GM23338 (cell line): ENCODE measurements around the gene RNF225. TPM values are rescaled to one million over a fixed set of nuclear protein-coding genes. Genes with fewer than 3 reads are reported as not detected.

Experiments used
- ATAC-seq: fragments of 200-7000 bp; cut with Tn5 transposase; 3 replicates; pipeline ENCODE4 v1.9.1; 2020
- DNase-seq: peaks from one replicate; pipeline ENCODE4 v3.0.0-alpha.2; 2015; ENCODE audit warnings: low spot score
- H2AFZ ChIP-seq: fragments of 200-600 bp; sonication (generic); 2 replicates; pipeline ENCODE4 v1.8.0; 2016; ENCODE audit warnings: antibody characterized with exemption, mild to moderate bottlenecking, moderate library complexity
- H3F3A ChIP-seq: fragments of 200-600 bp; sonication (generic); replicated peaks from 2 replicates; pipeline ENCODE4 v1.8.0; 2017; ENCODE audit warnings: antibody characterized with exemption, mixed run types, low read depth
- H3K27ac ChIP-seq: fragments of 200-600 bp; sonication (generic); 2 replicates; pipeline ENCODE4 v1.6.1; 2016; ENCODE audit warnings: low read depth
- H3K27me3 ChIP-seq: fragments of 200-600 bp; sonication (generic); 2 replicates; pipeline ENCODE4 v1.8.0; 2016; ENCODE audit warnings: mild to moderate bottlenecking, mixed run types, moderate library complexity; ENCODE audit not compliant: insufficient read depth
- H3K36me3 ChIP-seq: fragments of 200-600 bp; sonication (generic); 2 replicates; pipeline ENCODE4 v1.8.0; 2016; ENCODE audit warnings: mild to moderate bottlenecking; ENCODE audit not compliant: insufficient read depth
- H3K4me1 ChIP-seq: fragments of 200-600 bp; sonication (generic); 2 replicates; pipeline ENCODE4 v1.8.0; 2016; ENCODE audit warnings: mild to moderate bottlenecking, moderate library complexity; ENCODE audit not compliant: insufficient read depth
- H3K4me2 ChIP-seq: fragments of 200-600 bp; sonication (generic); 2 replicates; pipeline ENCODE4 v1.7.1; 2017; ENCODE audit warnings: mixed run types
- H3K4me3 ChIP-seq: fragments of 200-600 bp; sonication (generic); 2 replicates; pipeline ENCODE4 v1.6.1; 2016; ENCODE audit warnings: mixed run types
- H3K79me2 ChIP-seq: fragments of 200-600 bp; sonication (generic); replicated peaks from 2 replicates; pipeline ENCODE4 v1.8.0; 2017; ENCODE audit warnings: mild to moderate bottlenecking; ENCODE audit not compliant: insufficient read depth
- H3K9me2 ChIP-seq: fragments of 200-600 bp; sonication (generic); 2 replicates; pipeline ENCODE4 v1.8.0; 2017; ENCODE audit not compliant: insufficient read depth
- H4K20me1 ChIP-seq: fragments of 200-600 bp; sonication (generic); replicated peaks from 2 replicates; pipeline ENCODE4 v1.8.0; 2017; ENCODE audit warnings: mild to moderate bottlenecking; ENCODE audit not compliant: insufficient read depth
- H3K27ac Mint-ChIP-seq: 2 replicates; pipeline ENCODE4 v1.8.0; 2020; ENCODE audit warnings: inconsistent platforms, mild to moderate bottlenecking, moderate library complexity, mixed read lengths
- H3K27me3 Mint-ChIP-seq: 3 replicates; pipeline ENCODE4 v1.8.0; 2022; ENCODE audit warnings: low read depth, mild to moderate bottlenecking, moderate library complexity, mixed read lengths, inconsistent platforms; ENCODE audit not compliant: insufficient read depth, poor library complexity
- H3K36me3 Mint-ChIP-seq: 3 replicates; pipeline ENCODE4 v1.8.0; 2021; ENCODE audit warnings: low read depth, mild to moderate bottlenecking, inconsistent platforms, moderate library complexity, mixed read lengths
- H3K4me1 Mint-ChIP-seq: 3 replicates; pipeline ENCODE4 v1.8.0; 2020; ENCODE audit warnings: mild to moderate bottlenecking, inconsistent platforms, mixed read lengths
- H3K4me3 Mint-ChIP-seq: 3 replicates; pipeline ENCODE4 v1.8.0; 2021; ENCODE audit warnings: moderate library complexity, mild to moderate bottlenecking, inconsistent platforms, mixed read lengths
- H3K9me3 Mint-ChIP-seq: 3 replicates; pipeline ENCODE4 v1.8.0; 2020; ENCODE audit warnings: moderate library complexity, mild to moderate bottlenecking, inconsistent platforms, mixed read lengths
- CREB1 ChIP-seq: fragments of 250-450 bp; sonication (Bioruptor Pico); IDR thresholded peaks from 2 replicates; pipeline ENCODE4 v1.5.0; 2020; ENCODE audit warnings: low read depth, mild to moderate bottlenecking, moderate library complexity
- EZH2 ChIP-seq: fragments of 200-600 bp; sonication (generic); IDR thresholded peaks from one replicate; pipeline ENCODE4 v1.8.0; 2017; ENCODE audit warnings: antibody characterized with exemption, mild to moderate bottlenecking, low read depth; ENCODE audit not compliant: unreplicated experiment
- EZH2phosphoT487 ChIP-seq: fragments of 200-600 bp; sonication (generic); IDR thresholded peaks from one replicate; pipeline ENCODE4 v1.8.1; 2018; ENCODE audit warnings: antibody characterized with exemption; ENCODE audit not compliant: unreplicated experiment
- JUNB ChIP-seq: IDR thresholded peaks from one replicate; pipeline ENCODE4 v1.6.1; 2016; ENCODE audit warnings: antibody characterized with exemption; ENCODE audit not compliant: unreplicated experiment
- NANOG ChIP-seq: IDR thresholded peaks from 2 replicates; pipeline ENCODE4 v1.6.1; 2016; ENCODE audit warnings: antibody characterized with exemption, borderline replicate concordance
- POLR2AphosphoS5 ChIP-seq: IDR thresholded peaks from 2 replicates; pipeline ENCODE4 v1.6.1; 2016; ENCODE audit warnings: antibody characterized with exemption, low read depth
- STAT1 ChIP-seq: IDR thresholded peaks from one replicate; pipeline ENCODE4 v1.6.1; 2016; ENCODE audit warnings: antibody characterized with exemption; ENCODE audit not compliant: unreplicated experiment
- ZNF114 ChIP-seq: fragments of 250-450 bp; sonication (Bioruptor Pico); IDR thresholded peaks from 2 replicates; pipeline ENCODE4 v1.5.0; 2020; ENCODE audit warnings: mild to moderate bottlenecking, moderate library complexity
- ZNF331 ChIP-seq: fragments of 250-450 bp; sonication (Bioruptor Pico); IDR thresholded peaks from 2 replicates; pipeline ENCODE4 v1.5.0; 2020; ENCODE audit warnings: low read depth, mild to moderate bottlenecking, moderate library complexity
- ZNF462 ChIP-seq: fragments of 250-450 bp; sonication (Bioruptor Pico); IDR thresholded peaks from 2 replicates; pipeline ENCODE4 v1.5.0; 2020; ENCODE audit warnings: mild to moderate bottlenecking, moderate library complexity
- polyA plus RNA-seq: library from polyadenylated mRNA; unstranded; fragments of >200 nt; fragmentation: Nextera tagmentation; extraction: Ambion mirVana; gene quantifications from 2 replicates; pipeline ENCODE4 v1.2.1, GENCODE V29; 2016
- total RNA-seq: library from RNA; depleted of rRNA; stranded (reverse); fragments of >200 nt; shearing (Covaris generic); gene quantifications from 2 replicates; pipeline ENCODE4 v1.2.3, GENCODE V29; 2014
- TF ChIP-seq, protein P1 (sequence below): IDR thresholded peaks from 2 replicates; pipeline ENCODE4 v1.6.1; 2016; ENCODE audit warnings: antibody characterized with exemption
- TF ChIP-seq, protein P2 (sequence below): IDR thresholded peaks from one replicate; pipeline ENCODE4 v1.6.1; 2018; ENCODE audit warnings: antibody characterized with exemption; ENCODE audit not compliant: unreplicated experiment
- TF ChIP-seq, protein P3 (sequence below), 2 experiments: fragments of 200-600 bp in 1 of 2; sonication (generic) in 1 of 2; conservative IDR thresholded peaks; 2 replicates each; pipeline versions ENCODE4 v1.5.1 to v1.6.1; 2016 to 2017; ENCODE audit warnings: antibody characterized with exemption in 2 of 2, low read depth in 2 of 2, mild to moderate bottlenecking in 2 of 2, moderate library complexity in 1 of 2

RNF225 gene
- total and polyA plus RNA-seq, 2 experiments from 2014 or later, result 0.87 TPM; not detected in 1

DNA sequence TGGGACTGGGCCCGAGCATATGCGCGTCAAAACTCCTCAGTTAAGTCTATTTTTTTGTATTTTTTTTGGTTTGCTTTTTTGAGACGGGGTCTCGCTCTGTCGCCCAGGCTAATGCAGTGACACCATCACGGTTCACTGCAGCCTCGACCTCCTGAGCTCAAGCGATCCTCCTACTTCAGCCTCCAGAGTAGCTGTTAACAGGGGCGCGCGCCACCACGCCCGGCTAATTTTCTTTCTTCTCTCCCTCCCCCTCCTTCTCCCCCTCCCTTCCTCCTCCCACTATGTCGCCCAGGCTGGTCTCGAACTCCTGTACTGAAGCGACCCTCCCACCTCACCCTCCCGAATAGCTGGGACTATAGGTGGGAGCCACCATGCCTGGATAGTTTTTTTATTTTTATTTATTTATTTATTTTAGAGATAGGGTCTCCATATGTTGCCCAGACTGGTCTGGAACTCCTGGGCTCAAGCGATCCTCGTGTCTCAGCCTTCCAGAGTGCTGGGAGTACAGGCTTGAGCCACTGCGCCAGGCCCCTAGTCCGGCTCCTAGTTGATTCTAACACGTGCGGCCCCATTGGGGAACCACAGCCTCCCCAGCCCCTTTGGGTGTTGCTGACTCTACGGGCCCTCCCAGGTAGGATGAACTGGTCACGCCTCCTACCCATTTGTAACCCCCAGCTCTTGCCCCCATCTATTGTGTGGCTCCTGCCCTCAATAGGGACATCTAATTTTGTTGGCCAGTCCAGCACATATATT lies 13.8 kb upstream of the RNF225 start:
- no peak for ATAC-seq
- H3K27ac ChIP-seq, result no peak overlapping the region

More for the DNA sequence above, 13.8 kb upstream of the RNF225 start:
- Histone ChIP-seq H2AFZ (no peak overlapping the region), H3F3A (peaks cover 8% of the 10 kb centered on the region; the same call in 1 of the 2 replicates), H3K4me3 (peak overlapping the region; percentile 88), H3K27me3 (no peaks in the 10 kb centered on the region), H3K4me1 (peaks cover 13% of the 10 kb centered on the region; the same call in 1 of the 2 replicates), H3K4me2 (peak overlapping the region; percentile 74), H4K20me1 (no peaks in the 10 kb centered on the region), H3K79me2 (no peaks in the 10 kb centered on the region), H3K9me2 (no peaks in the 10 kb centered on the region), H3K36me3 (no peaks in the 10 kb centered on the region)
- Mint-ChIP-seq H3K36me3 (no peaks in the 10 kb centered on the region; the same call in 2 of the 3 replicates), H3K9me3 (no peaks in the 10 kb centered on the region), H3K4me3 (peak overlapping the region; percentile 84), H3K27me3 (peaks cover 26% of the 10 kb centered on the region), H3K27ac (peak overlapping the region; percentile 85), H3K4me1 (peaks cover 14% of the 10 kb centered on the region)
- no peak for DNase-seq
- TF ChIP-seq, protein P1, sequence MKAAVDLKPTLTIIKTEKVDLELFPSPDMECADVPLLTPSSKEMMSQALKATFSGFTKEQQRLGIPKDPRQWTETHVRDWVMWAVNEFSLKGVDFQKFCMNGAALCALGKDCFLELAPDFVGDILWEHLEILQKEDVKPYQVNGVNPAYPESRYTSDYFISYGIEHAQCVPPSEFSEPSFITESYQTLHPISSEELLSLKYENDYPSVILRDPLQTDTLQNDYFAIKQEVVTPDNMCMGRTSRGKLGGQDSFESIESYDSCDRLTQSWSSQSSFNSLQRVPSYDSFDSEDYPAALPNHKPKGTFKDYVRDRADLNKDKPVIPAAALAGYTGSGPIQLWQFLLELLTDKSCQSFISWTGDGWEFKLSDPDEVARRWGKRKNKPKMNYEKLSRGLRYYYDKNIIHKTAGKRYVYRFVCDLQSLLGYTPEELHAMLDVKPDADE, result no peak
- TF ChIP-seq JUNB (no peak), EZH2 (no peak), STAT1 (no peak), NANOG (no peak), ZNF114 (CRISPR knock-in tag) (no peak), CREB1 (CRISPR knock-in tag) (no peak), ZNF462 (CRISPR knock-in tag) (no peak), ZNF331 (no peak), EZH2phosphoT487 (no peak), POLR2AphosphoS5 (no peak)
- TF ChIP-seq, protein P2, sequence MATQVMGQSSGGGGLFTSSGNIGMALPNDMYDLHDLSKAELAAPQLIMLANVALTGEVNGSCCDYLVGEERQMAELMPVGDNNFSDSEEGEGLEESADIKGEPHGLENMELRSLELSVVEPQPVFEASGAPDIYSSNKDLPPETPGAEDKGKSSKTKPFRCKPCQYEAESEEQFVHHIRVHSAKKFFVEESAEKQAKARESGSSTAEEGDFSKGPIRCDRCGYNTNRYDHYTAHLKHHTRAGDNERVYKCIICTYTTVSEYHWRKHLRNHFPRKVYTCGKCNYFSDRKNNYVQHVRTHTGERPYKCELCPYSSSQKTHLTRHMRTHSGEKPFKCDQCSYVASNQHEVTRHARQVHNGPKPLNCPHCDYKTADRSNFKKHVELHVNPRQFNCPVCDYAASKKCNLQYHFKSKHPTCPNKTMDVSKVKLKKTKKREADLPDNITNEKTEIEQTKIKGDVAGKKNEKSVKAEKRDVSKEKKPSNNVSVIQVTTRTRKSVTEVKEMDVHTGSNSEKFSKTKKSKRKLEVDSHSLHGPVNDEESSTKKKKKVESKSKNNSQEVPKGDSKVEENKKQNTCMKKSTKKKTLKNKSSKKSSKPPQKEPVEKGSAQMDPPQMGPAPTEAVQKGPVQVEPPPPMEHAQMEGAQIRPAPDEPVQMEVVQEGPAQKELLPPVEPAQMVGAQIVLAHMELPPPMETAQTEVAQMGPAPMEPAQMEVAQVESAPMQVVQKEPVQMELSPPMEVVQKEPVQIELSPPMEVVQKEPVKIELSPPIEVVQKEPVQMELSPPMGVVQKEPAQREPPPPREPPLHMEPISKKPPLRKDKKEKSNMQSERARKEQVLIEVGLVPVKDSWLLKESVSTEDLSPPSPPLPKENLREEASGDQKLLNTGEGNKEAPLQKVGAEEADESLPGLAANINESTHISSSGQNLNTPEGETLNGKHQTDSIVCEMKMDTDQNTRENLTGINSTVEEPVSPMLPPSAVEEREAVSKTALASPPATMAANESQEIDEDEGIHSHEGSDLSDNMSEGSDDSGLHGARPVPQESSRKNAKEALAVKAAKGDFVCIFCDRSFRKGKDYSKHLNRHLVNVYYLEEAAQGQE, result no peak
- TF ChIP-seq, protein P3, sequence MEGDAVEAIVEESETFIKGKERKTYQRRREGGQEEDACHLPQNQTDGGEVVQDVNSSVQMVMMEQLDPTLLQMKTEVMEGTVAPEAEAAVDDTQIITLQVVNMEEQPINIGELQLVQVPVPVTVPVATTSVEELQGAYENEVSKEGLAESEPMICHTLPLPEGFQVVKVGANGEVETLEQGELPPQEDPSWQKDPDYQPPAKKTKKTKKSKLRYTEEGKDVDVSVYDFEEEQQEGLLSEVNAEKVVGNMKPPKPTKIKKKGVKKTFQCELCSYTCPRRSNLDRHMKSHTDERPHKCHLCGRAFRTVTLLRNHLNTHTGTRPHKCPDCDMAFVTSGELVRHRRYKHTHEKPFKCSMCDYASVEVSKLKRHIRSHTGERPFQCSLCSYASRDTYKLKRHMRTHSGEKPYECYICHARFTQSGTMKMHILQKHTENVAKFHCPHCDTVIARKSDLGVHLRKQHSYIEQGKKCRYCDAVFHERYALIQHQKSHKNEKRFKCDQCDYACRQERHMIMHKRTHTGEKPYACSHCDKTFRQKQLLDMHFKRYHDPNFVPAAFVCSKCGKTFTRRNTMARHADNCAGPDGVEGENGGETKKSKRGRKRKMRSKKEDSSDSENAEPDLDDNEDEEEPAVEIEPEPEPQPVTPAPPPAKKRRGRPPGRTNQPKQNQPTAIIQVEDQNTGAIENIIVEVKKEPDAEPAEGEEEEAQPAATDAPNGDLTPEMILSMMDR (conservative IDR thresholded peaks at IDR 0.05; ENCODE audit: low read depth in 2 of 2), result no peak
